ENCODE data around the gene TSPAN15.

The TSPAN15 gene

GRCh38 chr10:69425041-69425440 is 26.2 kb upstream of the TSPAN15 start:
- Mint-ChIP-seq H3K27ac (no peak overlapping the region), H3K4me1 (ENCODE audit: low read depth) (peaks cover 41% of the 10 kb centered on the region), H3K4me3 (no peak overlapping the region), H3K36me3 (ENCODE audit: low read depth) (no peaks in the 10 kb centered on the region), H3K9me3 (no peaks in the 10 kb centered on the region), H3K27me3 (peaks cover 8% of the 10 kb centered on the region)
- intact Hi-C loops (cut with micrococcal nuclease): loop anchor here (10.0 kb wide), 1 partner anchor 210 kb away; the partner anchor contains the start of gene FAM241B

DNA sequence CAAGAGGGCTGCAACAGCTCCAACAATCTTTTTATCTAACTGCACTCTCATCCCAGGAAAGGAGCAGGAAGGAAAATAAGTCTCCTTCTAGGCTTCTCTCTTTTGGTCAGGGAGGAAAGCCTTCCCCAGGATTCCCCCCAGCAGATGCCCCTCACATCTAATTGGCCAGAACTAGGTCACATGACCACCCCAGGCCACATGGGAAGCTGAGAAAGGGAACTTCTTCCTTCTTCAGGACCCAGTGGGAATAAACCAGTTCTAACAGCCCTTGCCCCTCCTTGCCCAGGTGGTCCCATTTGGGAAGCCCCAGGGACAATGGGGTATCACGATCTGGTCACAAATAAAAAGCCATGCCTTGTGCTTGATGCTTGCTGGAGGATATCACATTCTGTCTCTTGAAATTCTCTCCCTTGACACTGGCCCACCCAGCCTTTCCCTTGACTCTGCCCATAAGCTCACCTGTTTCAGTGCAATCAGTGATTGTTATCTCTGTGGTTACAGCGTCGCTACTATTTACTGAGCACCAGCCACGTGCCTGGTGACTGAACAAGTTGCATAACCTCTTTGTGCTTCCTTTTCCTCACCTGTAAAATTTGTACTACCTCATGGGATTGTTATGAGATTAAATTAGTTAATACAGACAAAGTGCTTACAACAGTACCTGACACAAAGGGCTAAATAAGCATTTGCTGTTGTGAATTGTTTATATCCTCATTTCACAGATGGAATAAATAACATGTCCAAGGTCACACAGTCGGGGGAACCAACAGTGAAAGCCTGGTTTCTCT is 25.6 kb upstream of the TSPAN15 start:
- Mint-ChIP-seq H3K4me3 (no peak overlapping the region), H3K27ac (peak overlapping the region; percentile 53), H3K4me1 (ENCODE audit: low read depth) (peaks cover 41% of the 10 kb centered on the region), H3K27me3 (peaks cover 8% of the 10 kb centered on the region), H3K9me3 (no peaks in the 10 kb centered on the region), H3K36me3 (ENCODE audit: low read depth) (no peaks in the 10 kb centered on the region)
- intact Hi-C loops (cut with micrococcal nuclease): loop anchor here (10.0 kb wide), 1 partner anchor 209 kb away; the partner anchor contains the start of gene FAM241B

DNA sequence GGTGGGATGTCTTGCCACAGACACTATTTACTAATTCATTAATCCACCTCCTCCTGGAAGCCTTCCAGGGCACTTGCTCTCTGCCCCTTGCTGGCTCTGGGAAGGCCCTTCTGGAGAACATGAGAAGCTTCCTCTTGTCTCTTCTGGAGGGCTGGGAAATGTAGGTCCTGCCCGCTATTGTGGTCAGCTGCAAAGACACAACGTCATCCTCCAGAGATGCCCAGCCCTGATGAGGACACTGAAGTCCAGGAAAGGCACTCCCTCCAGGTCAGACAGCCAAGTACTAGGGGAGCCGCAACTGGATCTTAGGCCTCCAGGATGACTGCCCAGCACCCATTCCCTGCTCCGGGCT is 24.9 kb upstream of the TSPAN15 start:
- intact Hi-C loops (cut with micrococcal nuclease): loop anchor here (10.0 kb wide), 1 partner anchor 208 kb away; the partner anchor contains the start of gene FAM241B
- Mint-ChIP-seq H3K4me1 (ENCODE audit: low read depth) (peaks cover 41% of the 10 kb centered on the region), H3K9me3 (no peaks in the 10 kb centered on the region), H3K27ac (peak overlapping the region; percentile 53), H3K36me3 (ENCODE audit: low read depth) (no peaks in the 10 kb centered on the region), H3K27me3 (peaks cover 8% of the 10 kb centered on the region), H3K4me3 (no peak overlapping the region)

- H3K27me3 Mint-ChIP-seq: peaks cover 9% of the 10 kb centered on the region
- intact Hi-C loops (cut with micrococcal nuclease): loop anchor here (10.0 kb wide), 1 partner anchor 207 kb away; the partner anchor contains the start of gene FAM241B
- no peaks in the 10 kb centered on the region for H3K9me3 Mint-ChIP-seq
- H3K27ac Mint-ChIP-seq: no peak overlapping the region
- H3K36me3 Mint-ChIP-seq (ENCODE audit: low read depth): no peaks in the 10 kb centered on the region
- peaks cover 31% of the 10 kb centered on the region for H3K4me1 Mint-ChIP-seq (ENCODE audit: low read depth)
- H3K4me3 Mint-ChIP-seq: no peak overlapping the region
Measured at GRCh38 chr10:69428165-69428564, 23.1 kb upstream of the TSPAN15 start.

GRCh38 chr10:69434169-69434568 is 17.1 kb upstream of the TSPAN15 start:
- intact Hi-C loops (cut with micrococcal nuclease): no loop called here
- Mint-ChIP-seq H3K4me3 (no peak overlapping the region), H3K27me3 (peaks cover 5% of the 10 kb centered on the region), H3K36me3 (ENCODE audit: low read depth) (no peaks in the 10 kb centered on the region), H3K27ac (peak overlapping the region; percentile 27), H3K4me1 (ENCODE audit: low read depth) (peaks cover 44% of the 10 kb centered on the region), H3K9me3 (peaks cover 11% of the 10 kb centered on the region)

- H3K4me1 Mint-ChIP-seq (ENCODE audit: low read depth): peaks cover 51% of the 10 kb centered on the region
- peaks cover 5% of the 10 kb centered on the region for H3K27me3 Mint-ChIP-seq
- no peaks in the 10 kb centered on the region for H3K36me3 Mint-ChIP-seq (ENCODE audit: low read depth)
- intact Hi-C loops (cut with micrococcal nuclease): no loop called here
- H3K4me3 Mint-ChIP-seq: no peak overlapping the region
- H3K9me3 Mint-ChIP-seq: peaks cover 11% of the 10 kb centered on the region
- H3K27ac Mint-ChIP-seq: peak overlapping the region; percentile 27
Measured at GRCh38 chr10:69434926-69435325, 16.3 kb upstream of the TSPAN15 start.

GRCh38 chr10:69435966-69436520 is 15.2 kb upstream of the TSPAN15 start:
- H3K4me1 Mint-ChIP-seq (ENCODE audit: low read depth): peaks cover 61% of the 10 kb centered on the region
- H3K27ac Mint-ChIP-seq: peak overlapping the region; percentile 27
- H3K36me3 Mint-ChIP-seq (ENCODE audit: low read depth): no peaks in the 10 kb centered on the region
- peaks cover 5% of the 10 kb centered on the region for H3K27me3 Mint-ChIP-seq
- peaks cover 11% of the 10 kb centered on the region for H3K9me3 Mint-ChIP-seq
- intact Hi-C loops (cut with micrococcal nuclease): no loop called here
- H3K4me3 Mint-ChIP-seq: no peak overlapping the region

DNA sequence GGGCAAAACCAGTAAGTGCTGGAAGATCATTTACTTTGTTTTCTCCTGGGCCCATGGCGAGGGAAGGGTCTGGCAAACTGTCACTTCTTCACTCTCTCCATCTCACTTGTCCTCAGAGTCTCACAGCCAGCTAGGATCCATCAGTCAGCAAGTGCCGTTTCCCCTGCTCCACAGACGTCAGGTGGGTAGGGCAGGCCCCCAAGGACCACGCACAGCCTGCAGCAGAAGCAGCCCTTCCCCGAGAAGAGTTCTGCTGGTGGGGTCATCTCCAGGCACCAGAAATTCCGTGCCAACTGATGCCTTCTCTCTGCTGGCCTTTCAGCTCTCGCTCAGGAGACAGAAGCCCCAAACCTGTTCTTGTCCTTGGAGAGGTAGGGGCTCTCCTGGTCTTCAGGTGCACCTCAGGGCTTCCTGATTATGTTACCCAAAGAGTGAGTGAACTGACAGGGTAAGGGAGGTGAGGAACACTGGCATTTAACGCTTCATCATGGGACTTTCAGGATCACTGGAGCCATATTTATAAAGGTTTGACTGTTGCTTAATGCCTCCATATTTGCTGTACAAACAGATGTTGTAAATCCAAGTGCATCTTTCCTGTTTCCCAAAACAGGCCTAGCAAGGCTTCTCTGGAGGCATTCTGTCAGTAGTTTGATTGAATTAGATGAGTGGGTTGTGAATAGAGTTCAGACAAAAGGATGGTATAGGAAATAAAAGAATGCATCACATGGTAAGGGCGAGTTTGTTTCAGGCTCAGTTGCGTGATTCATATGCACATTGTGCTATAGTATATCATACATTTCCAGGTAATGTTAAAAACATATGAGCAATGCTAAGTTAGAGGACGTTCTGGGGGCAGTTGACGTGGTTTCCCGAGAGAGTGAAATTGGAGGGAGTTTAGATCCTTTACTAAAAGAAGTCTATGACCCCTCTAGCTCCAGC is 13.7 kb upstream of the TSPAN15 start:
- no peak overlapping the region for H3K4me3 Mint-ChIP-seq

DNA sequence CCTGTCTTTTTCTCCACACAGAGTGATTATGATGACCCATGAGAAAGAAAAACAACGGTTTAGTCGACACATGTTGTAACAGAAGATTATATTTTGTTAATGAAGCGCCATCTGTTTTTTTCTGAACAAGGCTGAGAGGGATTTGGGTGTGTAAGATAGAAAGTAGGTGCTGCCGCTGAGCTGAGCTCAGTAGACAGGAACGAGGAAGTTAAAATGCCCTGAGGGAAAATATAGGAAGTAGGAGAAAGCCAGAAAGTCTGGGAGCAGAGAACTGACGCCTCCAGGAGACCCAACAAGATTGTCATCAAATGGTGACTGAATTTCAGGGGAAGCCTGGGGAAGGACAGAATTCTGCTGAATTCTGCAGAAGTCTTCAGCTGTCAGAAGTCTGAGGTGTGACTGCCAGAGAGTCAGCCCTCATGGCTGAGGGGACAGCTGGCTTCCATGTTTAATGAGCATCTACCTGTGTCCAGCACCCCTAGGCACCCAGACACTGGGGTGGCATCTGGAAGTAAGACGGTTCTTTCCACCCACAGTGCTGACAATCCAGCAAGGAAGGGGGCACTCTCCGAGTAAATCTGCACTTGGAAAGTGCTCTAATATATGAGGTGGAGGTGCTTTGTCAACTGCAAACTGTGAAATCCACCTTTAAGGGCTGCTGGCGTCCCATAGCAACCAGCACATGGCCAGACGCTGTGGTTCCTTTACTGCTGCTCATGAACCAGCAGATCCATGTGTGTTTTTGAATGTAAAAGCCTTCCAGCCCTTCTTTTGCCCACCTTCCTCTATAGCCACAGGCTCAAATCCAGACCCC is 12.5 kb upstream of the TSPAN15 start:
- Mint-ChIP-seq H3K27me3 (peaks cover 3% of the 10 kb centered on the region), H3K36me3 (ENCODE audit: low read depth) (no peaks in the 10 kb centered on the region), H3K4me3 (peak overlapping the region; percentile 60), H3K4me1 (ENCODE audit: low read depth) (peaks cover 77% of the 10 kb centered on the region), H3K9me3 (peaks cover 11% of the 10 kb centered on the region), H3K27ac (peak overlapping the region; percentile 95)
- intact Hi-C loops (cut with micrococcal nuclease): no loop called here

More for the DNA sequence above, 13.7 kb upstream of the TSPAN15 start:
- no peaks in the 10 kb centered on the region for H3K36me3 Mint-ChIP-seq (ENCODE audit: low read depth)
- intact Hi-C loops (cut with micrococcal nuclease): no loop called here
- H3K9me3 Mint-ChIP-seq: peaks cover 11% of the 10 kb centered on the region
- H3K4me1 Mint-ChIP-seq (ENCODE audit: low read depth): peaks cover 72% of the 10 kb centered on the region
- H3K27me3 Mint-ChIP-seq: peaks cover 3% of the 10 kb centered on the region
- peak overlapping the region; percentile 95 for H3K27ac Mint-ChIP-seq

GRCh38 chr10:69439350-69439739 is 11.9 kb upstream of the TSPAN15 start:
- H3K27me3 Mint-ChIP-seq: peaks cover 3% of the 10 kb centered on the region
- peak overlapping the region; percentile 95 for H3K27ac Mint-ChIP-seq
- no peaks in the 10 kb centered on the region for H3K36me3 Mint-ChIP-seq (ENCODE audit: low read depth)
- intact Hi-C loops (cut with micrococcal nuclease): no loop called here
- H3K4me1 Mint-ChIP-seq (ENCODE audit: low read depth): peaks cover 77% of the 10 kb centered on the region
- H3K9me3 Mint-ChIP-seq: peaks cover 9% of the 10 kb centered on the region
- peak overlapping the region; percentile 60 for H3K4me3 Mint-ChIP-seq

DNA sequence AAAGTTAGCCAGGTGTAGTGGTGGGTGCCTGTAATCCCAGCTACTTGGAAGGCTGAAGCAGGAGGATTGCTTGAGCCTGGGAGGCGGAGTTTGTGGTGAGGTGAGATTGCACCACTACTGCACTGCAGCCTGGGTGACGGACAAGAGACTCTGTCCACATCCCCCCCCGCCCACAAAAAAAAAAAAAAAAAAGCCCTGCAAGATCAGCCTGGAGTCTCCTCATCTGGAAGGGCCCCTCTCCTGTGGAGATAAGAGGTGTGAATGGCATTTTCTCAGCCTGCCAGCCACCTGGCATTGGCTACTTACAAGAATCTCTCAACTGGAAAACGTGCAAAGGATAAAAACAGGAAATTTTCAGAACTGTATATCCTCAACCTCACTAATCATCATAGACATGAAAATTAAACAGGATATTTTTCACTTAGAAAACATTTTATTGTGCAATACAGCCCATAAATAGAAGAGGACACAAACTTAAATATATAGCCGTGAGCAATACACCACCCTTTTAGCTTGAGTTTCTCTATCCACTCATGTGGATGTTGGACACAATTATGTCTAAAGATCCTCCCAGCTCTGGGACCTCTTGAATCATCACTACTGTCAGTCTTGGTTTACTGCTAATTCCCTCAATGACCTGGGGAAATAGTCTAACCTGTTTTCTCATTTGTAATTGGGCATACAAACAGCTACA is 11.3 kb upstream of the TSPAN15 start:
- Mint-ChIP-seq H3K9me3 (peaks cover 3% of the 10 kb centered on the region), H3K27ac (peak overlapping the region; percentile 95), H3K27me3 (peaks cover 3% of the 10 kb centered on the region), H3K4me1 (ENCODE audit: low read depth) (peaks cover 73% of the 10 kb centered on the region), H3K36me3 (ENCODE audit: low read depth) (no peaks in the 10 kb centered on the region), H3K4me3 (peak overlapping the region; percentile 60)
- intact Hi-C loops (cut with micrococcal nuclease): no loop called here

- H3K36me3 Mint-ChIP-seq (ENCODE audit: low read depth): no peaks in the 10 kb centered on the region
- peaks cover 2% of the 10 kb centered on the region for H3K27me3 Mint-ChIP-seq
- intact Hi-C loops (cut with micrococcal nuclease): no loop called here
- no peaks in the 10 kb centered on the region for H3K9me3 Mint-ChIP-seq
- peak overlapping the region; percentile 58 for H3K27ac Mint-ChIP-seq
- no peak overlapping the region for H3K4me3 Mint-ChIP-seq
- peaks cover 73% of the 10 kb centered on the region for H3K4me1 Mint-ChIP-seq (ENCODE audit: low read depth)
Measured at GRCh38 chr10:69443354-69443753, 7.9 kb upstream of the TSPAN15 start.

DNA sequence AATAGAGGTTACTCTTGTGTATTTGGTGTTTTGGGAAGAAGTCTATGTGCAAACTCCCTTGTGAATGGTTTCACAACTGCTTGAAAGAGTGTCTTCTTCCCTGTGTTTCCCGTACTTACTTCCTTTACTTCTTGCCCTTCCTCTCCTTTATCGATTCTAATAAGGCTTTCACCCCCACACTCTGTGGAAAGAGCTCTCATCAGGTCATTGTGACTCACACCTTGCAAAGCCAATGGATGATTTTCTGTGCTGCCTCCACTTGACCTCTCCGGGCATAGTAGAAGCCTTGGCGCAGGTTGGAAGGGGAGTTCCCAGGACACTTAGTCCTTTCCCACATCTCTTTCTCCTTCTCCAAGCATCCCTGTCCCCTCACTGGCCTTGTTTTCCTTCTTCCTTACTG is 6.2 kb upstream of the TSPAN15 start:
- H3K4me3 Mint-ChIP-seq: no peak overlapping the region
- H3K36me3 Mint-ChIP-seq (ENCODE audit: low read depth): no peaks in the 10 kb centered on the region
- intact Hi-C loops (cut with micrococcal nuclease): no loop called here
- H3K27ac Mint-ChIP-seq: peak overlapping the region; percentile 5
- H3K4me1 Mint-ChIP-seq (ENCODE audit: low read depth): peaks cover 72% of the 10 kb centered on the region
- no peaks in the 10 kb centered on the region for H3K9me3 Mint-ChIP-seq
- H3K27me3 Mint-ChIP-seq: peaks cover 4% of the 10 kb centered on the region
